HG02870 (cell line): ENCODE results near the gene PGP.
"Not testable (repeated sequence)": the region's sequence is repeated elsewhere in the genome, so short reads cannot be mapped to it uniquely, and the experiment has no call there.

Experiments used
- ATAC-seq: cut with Tn5 transposase; IDR thresholded peaks from one replicate; pipeline ENCODE4 v1.9.1; 2021; ENCODE audit warnings: mild to moderate bottlenecking, moderate library complexity; ENCODE audit not compliant: unreplicated experiment

PGP gene

GRCh38 chr16:2214719-2214968 is at the start of gene PGP:
Gene PGP (minus strand): TSS chr16:2214840. CDS start chr16:2214777, 63 bp downstream.
- peak; percentile 85 for ATAC-seq

GRCh38 chr16:2263026-2263425 is 48.4 kb upstream of the PGP start:
- ATAC-seq, result not testable (repeated sequence)

- no peak for ATAC-seq
Observed at GRCh38 chr16:2260250-2260649, 45.6 kb upstream of the PGP start.

GRCh38 chr16:2258530-2258929 is 43.9 kb upstream of the PGP start:
- not testable (repeated sequence) for ATAC-seq

GRCh38 chr16:2257726-2258125 is 43.1 kb upstream of the PGP start:
- no peak for ATAC-seq

GRCh38 chr16:2256531-2257140 is 42.0 kb upstream of the PGP start:
- ATAC-seq, result no peak

GRCh38 chr16:2253293-2253692 is 38.7 kb upstream of the PGP start:
- no peak for ATAC-seq

GRCh38 chr16:2252806-2253148 is 38.1 kb upstream of the PGP start:
- no peak for ATAC-seq

GRCh38 chr16:2251296-2252111 is 36.9 kb upstream of the PGP start, which contains the start of gene ECI1:
Gene ECI1 (minus strand): TSS chr16:2251587. CDS start chr16:2251566, 21 bp downstream.
- ATAC-seq, result peak; percentile 83

- peak; percentile 5 for ATAC-seq
Observed at GRCh38 chr16:2250652-2251295, 36.1 kb upstream of the PGP start.

- ATAC-seq, result no peak
Observed at GRCh38 chr16:2246301-2246885, 31.8 kb upstream of the PGP start.

- ATAC-seq, result no peak
Observed at GRCh38 chr16:2244926-2245795, 30.5 kb upstream of the PGP start.

GRCh38 chr16:2244301-2244700 is 29.7 kb upstream of the PGP start:
- no peak for ATAC-seq

- ATAC-seq, result no peak
Observed at GRCh38 chr16:2243781-2244180, 29.1 kb upstream of the PGP start.

GRCh38 chr16:2243031-2243528 is 28.4 kb upstream of the PGP start:
- ATAC-seq, result no peak

- ATAC-seq, result no peak
Observed at GRCh38 chr16:2242598-2242997, 28.0 kb upstream of the PGP start.

GRCh38 chr16:2240331-2240730 is 25.7 kb upstream of the PGP start:
- ATAC-seq, result not testable (repeated sequence)

GRCh38 chr16:2238838-2239675 is 24.4 kb upstream of the PGP start:
- no peak for ATAC-seq

GRCh38 chr16:2238150-2238837 is 23.7 kb upstream of the PGP start:
- ATAC-seq, result no peak
